ENCODE results near the gene KTN1. TPM values are rescaled to one million over a fixed set of nuclear protein-coding genes. Genes with fewer than 3 reads are reported as not detected.

The KTN1 gene
- total RNA-seq, 1 donor from 2014 or later = 155 TPM

DNA sequence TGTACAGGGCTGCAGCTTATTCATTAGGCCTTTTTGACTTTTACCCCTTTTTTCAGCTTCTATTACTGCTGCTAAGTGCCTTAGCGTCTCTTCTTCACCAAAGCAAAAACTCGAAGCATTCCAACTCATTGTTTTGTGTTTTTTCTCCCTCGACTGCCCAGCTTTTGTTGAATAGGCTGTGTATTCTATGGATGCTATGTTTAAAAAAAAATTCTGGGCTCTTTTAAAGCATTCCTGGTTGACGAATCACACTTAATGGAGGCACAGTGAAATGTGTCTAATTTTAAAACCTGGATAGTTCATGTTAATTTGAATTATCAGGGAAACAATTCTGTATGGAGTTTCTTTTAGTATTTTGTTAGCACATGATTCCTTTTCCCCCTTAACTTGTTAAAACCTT is 29.7 kb downstream of the KTN1 start:
- Mint-ChIP-seq H3K4me1 (ENCODE audit: low read depth) (peaks cover 31% of the 10 kb centered on the region), H3K27me3 (no peaks in the 10 kb centered on the region), H3K4me3 (ENCODE audit: low read depth) (no peak overlapping the region), H3K9me3 (ENCODE audit: low read depth) (no peaks in the 10 kb centered on the region), H3K27ac (no peak overlapping the region), H3K36me3 (ENCODE audit: insufficient read depth) (peaks cover 22% of the 10 kb centered on the region)
- TF ChIP-seq, protein P1, sequence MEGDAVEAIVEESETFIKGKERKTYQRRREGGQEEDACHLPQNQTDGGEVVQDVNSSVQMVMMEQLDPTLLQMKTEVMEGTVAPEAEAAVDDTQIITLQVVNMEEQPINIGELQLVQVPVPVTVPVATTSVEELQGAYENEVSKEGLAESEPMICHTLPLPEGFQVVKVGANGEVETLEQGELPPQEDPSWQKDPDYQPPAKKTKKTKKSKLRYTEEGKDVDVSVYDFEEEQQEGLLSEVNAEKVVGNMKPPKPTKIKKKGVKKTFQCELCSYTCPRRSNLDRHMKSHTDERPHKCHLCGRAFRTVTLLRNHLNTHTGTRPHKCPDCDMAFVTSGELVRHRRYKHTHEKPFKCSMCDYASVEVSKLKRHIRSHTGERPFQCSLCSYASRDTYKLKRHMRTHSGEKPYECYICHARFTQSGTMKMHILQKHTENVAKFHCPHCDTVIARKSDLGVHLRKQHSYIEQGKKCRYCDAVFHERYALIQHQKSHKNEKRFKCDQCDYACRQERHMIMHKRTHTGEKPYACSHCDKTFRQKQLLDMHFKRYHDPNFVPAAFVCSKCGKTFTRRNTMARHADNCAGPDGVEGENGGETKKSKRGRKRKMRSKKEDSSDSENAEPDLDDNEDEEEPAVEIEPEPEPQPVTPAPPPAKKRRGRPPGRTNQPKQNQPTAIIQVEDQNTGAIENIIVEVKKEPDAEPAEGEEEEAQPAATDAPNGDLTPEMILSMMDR (IDR thresholded peaks at IDR 0.05; ENCODE audit: unreplicated experiment) = no peak
- no peak for DNase-seq (ENCODE audit: low spot score, unreplicated experiment)

DNA sequence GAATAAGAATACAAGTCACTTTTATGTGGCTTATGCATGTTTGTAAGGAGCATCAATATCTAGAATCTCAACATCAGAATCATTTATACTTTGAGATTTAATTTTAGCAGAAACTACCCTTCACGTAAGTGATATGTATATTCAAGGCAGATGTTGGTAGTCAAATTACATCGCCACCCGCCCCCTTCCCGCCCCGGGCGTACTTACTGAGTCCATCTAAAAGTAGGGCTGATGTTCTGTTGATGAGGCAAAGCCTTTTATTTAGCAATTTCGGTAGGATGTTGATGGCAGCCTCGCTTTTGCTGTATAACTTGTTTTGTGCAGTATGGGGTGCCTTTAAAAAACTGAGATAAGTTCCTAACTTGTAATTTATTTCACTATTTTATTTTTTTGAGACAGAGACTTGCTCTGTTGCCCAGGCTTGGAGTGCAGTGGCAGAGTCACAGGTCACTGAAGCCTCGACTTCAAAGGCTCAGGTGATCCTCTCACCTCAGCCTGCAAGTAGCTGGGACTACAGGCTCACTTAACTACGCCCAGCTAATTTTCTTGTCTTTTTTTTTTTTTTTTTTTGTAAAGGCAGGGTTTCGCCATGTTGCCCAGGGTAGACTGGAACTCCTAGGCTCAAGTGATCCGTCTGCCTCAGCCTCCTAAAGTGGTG is 30.8 kb downstream of the KTN1 start:
- no peak for DNase-seq (ENCODE audit: low spot score, unreplicated experiment)
- Mint-ChIP-seq H3K27ac (no peak overlapping the region), H3K4me1 (ENCODE audit: low read depth) (peaks cover 24% of the 10 kb centered on the region), H3K36me3 (ENCODE audit: insufficient read depth) (peaks cover 28% of the 10 kb centered on the region), H3K27me3 (no peaks in the 10 kb centered on the region), H3K9me3 (ENCODE audit: low read depth) (no peaks in the 10 kb centered on the region), H3K4me3 (ENCODE audit: low read depth) (no peak overlapping the region)
- TF ChIP-seq, protein P1 (IDR thresholded peaks at IDR 0.05; ENCODE audit: unreplicated experiment) = no peak

DNA sequence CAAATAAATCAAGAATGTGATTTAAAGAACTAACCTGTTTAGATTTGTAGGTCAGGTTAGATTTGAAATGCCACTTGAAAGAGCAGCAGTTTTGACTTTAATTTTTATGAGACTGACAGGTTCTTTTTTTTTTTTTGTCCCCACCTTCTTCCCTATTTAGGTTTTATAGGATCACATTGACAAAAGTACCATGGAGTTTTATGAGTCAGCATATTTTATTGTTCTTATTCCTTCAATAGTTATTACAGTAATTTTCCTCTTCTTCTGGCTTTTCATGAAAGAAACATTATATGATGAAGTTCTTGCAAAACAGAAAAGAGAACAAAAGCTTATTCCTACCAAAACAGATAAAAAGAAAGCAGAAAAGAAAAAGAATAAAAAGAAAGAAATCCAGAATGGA is 31.9 kb downstream of the KTN1 start:
- H3K9me3 Mint-ChIP-seq (ENCODE audit: low read depth) = no peaks in the 10 kb centered on the region
- no peak for DNase-seq (ENCODE audit: low spot score, unreplicated experiment)
- H3K4me1 Mint-ChIP-seq (ENCODE audit: low read depth) = peaks cover 16% of the 10 kb centered on the region
- TF ChIP-seq, protein P1 (IDR thresholded peaks at IDR 0.05; ENCODE audit: unreplicated experiment) = no peak
- H3K27me3 Mint-ChIP-seq = no peaks in the 10 kb centered on the region
- H3K36me3 Mint-ChIP-seq (ENCODE audit: insufficient read depth) = peaks cover 35% of the 10 kb centered on the region
- no peak overlapping the region for H3K27ac Mint-ChIP-seq
- H3K4me3 Mint-ChIP-seq (ENCODE audit: low read depth) = no peak overlapping the region

DNA sequence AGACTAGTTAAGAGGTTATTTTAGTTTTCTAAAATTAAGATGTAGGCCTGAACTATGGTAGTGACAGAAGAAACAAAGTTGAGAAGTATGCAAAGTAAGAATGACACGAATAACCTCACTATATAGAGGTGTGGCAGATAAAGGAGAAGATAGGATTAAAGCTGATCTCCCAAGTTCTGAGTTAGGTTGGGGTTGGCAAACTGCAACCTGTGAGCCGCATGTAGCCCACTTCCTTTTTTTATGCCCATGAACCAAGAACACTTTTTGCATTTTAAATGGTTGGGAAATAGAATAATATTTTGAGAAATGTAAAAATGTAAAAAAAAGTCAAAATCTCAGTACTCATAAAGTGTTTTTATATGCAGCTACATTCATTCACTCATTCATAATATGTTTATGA is 34.3 kb downstream of the KTN1 start:
- Mint-ChIP-seq H3K36me3 (ENCODE audit: insufficient read depth) (peaks cover 46% of the 10 kb centered on the region), H3K27me3 (no peaks in the 10 kb centered on the region), H3K4me3 (ENCODE audit: low read depth) (no peak overlapping the region), H3K4me1 (ENCODE audit: low read depth) (peaks cover 5% of the 10 kb centered on the region), H3K27ac (no peak overlapping the region), H3K9me3 (ENCODE audit: low read depth) (peaks cover 12% of the 10 kb centered on the region)
- TF ChIP-seq, protein P1 (IDR thresholded peaks at IDR 0.05; ENCODE audit: unreplicated experiment) = no peak
- no peak for DNase-seq (ENCODE audit: low spot score, unreplicated experiment)

DNA sequence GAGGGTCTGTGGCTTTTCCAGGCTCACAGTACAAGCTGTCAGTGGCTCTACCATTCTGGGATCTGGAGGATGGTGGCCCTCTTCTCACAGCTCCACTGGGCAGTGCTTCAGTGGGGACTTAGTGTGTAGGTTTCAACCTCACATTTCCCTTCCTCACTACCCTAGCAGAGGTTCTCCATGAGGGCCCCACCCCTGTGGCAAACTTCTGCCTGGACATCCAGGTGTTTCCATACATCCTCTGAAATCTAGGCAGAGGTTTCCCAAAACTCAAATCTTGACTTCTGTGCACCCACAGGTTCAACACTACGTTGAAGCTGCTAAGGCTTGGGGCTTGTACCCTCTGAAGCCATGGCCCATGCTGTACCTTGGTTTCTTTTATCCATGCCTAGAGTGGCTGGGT is 40.3 kb downstream of the KTN1 start:
- no peaks in the 10 kb centered on the region for H3K27me3 Mint-ChIP-seq
- TF ChIP-seq, protein P1 (IDR thresholded peaks at IDR 0.05; ENCODE audit: unreplicated experiment) = no peak
- no peak overlapping the region for H3K27ac Mint-ChIP-seq
- no peak overlapping the region for H3K4me3 Mint-ChIP-seq (ENCODE audit: low read depth)
- no peaks in the 10 kb centered on the region for H3K4me1 Mint-ChIP-seq (ENCODE audit: low read depth)
- peaks cover 58% of the 10 kb centered on the region for H3K36me3 Mint-ChIP-seq (ENCODE audit: insufficient read depth)
- H3K9me3 Mint-ChIP-seq (ENCODE audit: low read depth) = peaks cover 26% of the 10 kb centered on the region
- DNase-seq (ENCODE audit: low spot score, unreplicated experiment) = no peak
